HEK293 (cell line): Measurements from ENCODE around the gene CHMP4A.

Experiments
- CTCF ChIA-PET: fragments of 350-600 bp; formaldehyde crosslinking; extraction: SDS; loops from one replicate; lab custom pipeline; 2021; ENCODE audit warnings: antibody characterized with exemption; lab: Yijun Ruan, JAX
- POLR2A ChIA-PET: fragments of 300-600 bp; formaldehyde crosslinking; extraction: SDS; loops from one replicate; lab custom pipeline; 2020; ENCODE audit warnings: antibody characterized with exemption, inconsistent platforms; lab: Yijun Ruan, JAX
- H3K27ac ChIP-seq: fragments of 200-500 bp; sonication (Bioruptor generic); 2 replicates; pipeline ENCODE4 v1.5.1; 2014; ENCODE audit warnings: low read depth, low read length, control low read depth, inconsistent platforms; ENCODE audit errors: extremely low read depth
- H3K36me3 ChIP-seq, 2 experiments: fragments of 200-500 bp in 1 of 2; sonication (Bioruptor generic) in 1 of 2; 1 replicate in 1 of 2; 2 replicates in 1 of 2; pipeline ENCODE4 v1.5.1; 2014 to 2017; ENCODE audit warnings: inconsistent platforms in 2 of 2, low read length in 2 of 2; ENCODE audit not compliant: control insufficient read depth in 2 of 2, insufficient read depth in 1 of 2
- H3K4me1 ChIP-seq: fragments of 200-500 bp; sonication (Bioruptor generic); 2 replicates; pipeline ENCODE4 v1.5.1; 2014; ENCODE audit warnings: mild to moderate bottlenecking, low read length, inconsistent platforms; ENCODE audit not compliant: control insufficient read depth, insufficient read depth
- H3K4me3 ChIP-seq: 2 replicates; pipeline ENCODE4 v1.5.1; 2011; ENCODE audit warnings: low read depth, mild to moderate bottlenecking, control low read depth, low read length, moderate library complexity
- H3K9me3 ChIP-seq: fragments of 200-500 bp; sonication (Bioruptor generic); 2 replicates; pipeline ENCODE4 v1.5.1; 2014; ENCODE audit warnings: low read depth, low read length, inconsistent platforms; ENCODE audit not compliant: control insufficient read depth, insufficient read depth
- TRIM28 ChIP-seq: IDR thresholded peaks from 2 replicates; pipeline ENCODE4 v1.6.1; 2011; ENCODE audit warnings: low read length, control low read depth, borderline replicate concordance
- ZFP69B ChIP-seq: fragments of 450-650 bp; formaldehyde crosslinking; IDR thresholded peaks from 2 replicates; pipeline ENCODE4 v1.5.1; 2016; ENCODE audit warnings: missing biosample characterization, missing genetic modification characterization
- ZNF16 ChIP-seq: fragments of 450-650 bp; formaldehyde crosslinking; IDR thresholded peaks from 2 replicates; pipeline ENCODE4 v1.5.1; 2016; ENCODE audit warnings: low read depth, missing biosample characterization, missing genetic modification characterization
- ZNF350 ChIP-seq: fragments of 450-650 bp; formaldehyde crosslinking; IDR thresholded peaks from 2 replicates; pipeline ENCODE4 v1.5.0; 2017; ENCODE audit warnings: missing biosample characterization, mild to moderate bottlenecking, missing genetic modification characterization
- ZNF398 ChIP-seq: fragments of 450-650 bp; formaldehyde crosslinking; IDR thresholded peaks from 2 replicates; pipeline ENCODE4 v1.5.1; 2017; ENCODE audit warnings: missing biosample characterization, missing genetic modification characterization
- ZNF610 ChIP-seq: fragments of 450-650 bp; formaldehyde crosslinking; IDR thresholded peaks from 2 replicates; pipeline ENCODE4 v1.5.1; 2016; ENCODE audit warnings: missing biosample characterization, missing genetic modification characterization, borderline replicate concordance
- ZNF624 ChIP-seq: fragments of 450-650 bp; formaldehyde crosslinking; IDR thresholded peaks from 2 replicates; pipeline ENCODE4 v1.5.1; 2017; ENCODE audit warnings: missing biosample characterization, missing genetic modification characterization
- TF ChIP-seq, protein P1 (sequence below): fragments of 450-650 bp; formaldehyde crosslinking; IDR thresholded peaks from 2 replicates; pipeline ENCODE4 v1.5.1; 2016; ENCODE audit warnings: missing biosample characterization, missing genetic modification characterization
- TF ChIP-seq, protein P2 (sequence below): fragments of 450-650 bp; formaldehyde crosslinking; IDR thresholded peaks from 2 replicates; pipeline ENCODE4 v1.5.1; 2016; ENCODE audit warnings: missing biosample characterization, missing genetic modification characterization
- TF ChIP-seq, protein P3 (sequence below): fragments of 450-650 bp; formaldehyde crosslinking; IDR thresholded peaks from 2 replicates; pipeline ENCODE4 v1.5.1; 2016; ENCODE audit warnings: missing biosample characterization, missing genetic modification characterization, borderline replicate concordance
- TF ChIP-seq, protein P4 (sequence below): fragments of 450-650 bp; formaldehyde crosslinking; IDR thresholded peaks from 2 replicates; pipeline ENCODE4 v1.5.1; 2016; ENCODE audit warnings: missing biosample characterization, missing genetic modification characterization
- TF ChIP-seq, protein P5 (sequence below): fragments of 450-650 bp; formaldehyde crosslinking; IDR thresholded peaks from 2 replicates; pipeline ENCODE4 v1.5.1; 2016; ENCODE audit warnings: missing biosample characterization, missing genetic modification characterization

The CHMP4A gene

GRCh38 chr14:24253936-24254335 is 40.6 kb upstream of the CHMP4A start:
- no peak for TF ChIP-seq ZNF610 (tag by site-specific recombination)
- TF ChIP-seq ZNF350 (tag by site-specific recombination), result no peak
- TF ChIP-seq, protein P1, sequence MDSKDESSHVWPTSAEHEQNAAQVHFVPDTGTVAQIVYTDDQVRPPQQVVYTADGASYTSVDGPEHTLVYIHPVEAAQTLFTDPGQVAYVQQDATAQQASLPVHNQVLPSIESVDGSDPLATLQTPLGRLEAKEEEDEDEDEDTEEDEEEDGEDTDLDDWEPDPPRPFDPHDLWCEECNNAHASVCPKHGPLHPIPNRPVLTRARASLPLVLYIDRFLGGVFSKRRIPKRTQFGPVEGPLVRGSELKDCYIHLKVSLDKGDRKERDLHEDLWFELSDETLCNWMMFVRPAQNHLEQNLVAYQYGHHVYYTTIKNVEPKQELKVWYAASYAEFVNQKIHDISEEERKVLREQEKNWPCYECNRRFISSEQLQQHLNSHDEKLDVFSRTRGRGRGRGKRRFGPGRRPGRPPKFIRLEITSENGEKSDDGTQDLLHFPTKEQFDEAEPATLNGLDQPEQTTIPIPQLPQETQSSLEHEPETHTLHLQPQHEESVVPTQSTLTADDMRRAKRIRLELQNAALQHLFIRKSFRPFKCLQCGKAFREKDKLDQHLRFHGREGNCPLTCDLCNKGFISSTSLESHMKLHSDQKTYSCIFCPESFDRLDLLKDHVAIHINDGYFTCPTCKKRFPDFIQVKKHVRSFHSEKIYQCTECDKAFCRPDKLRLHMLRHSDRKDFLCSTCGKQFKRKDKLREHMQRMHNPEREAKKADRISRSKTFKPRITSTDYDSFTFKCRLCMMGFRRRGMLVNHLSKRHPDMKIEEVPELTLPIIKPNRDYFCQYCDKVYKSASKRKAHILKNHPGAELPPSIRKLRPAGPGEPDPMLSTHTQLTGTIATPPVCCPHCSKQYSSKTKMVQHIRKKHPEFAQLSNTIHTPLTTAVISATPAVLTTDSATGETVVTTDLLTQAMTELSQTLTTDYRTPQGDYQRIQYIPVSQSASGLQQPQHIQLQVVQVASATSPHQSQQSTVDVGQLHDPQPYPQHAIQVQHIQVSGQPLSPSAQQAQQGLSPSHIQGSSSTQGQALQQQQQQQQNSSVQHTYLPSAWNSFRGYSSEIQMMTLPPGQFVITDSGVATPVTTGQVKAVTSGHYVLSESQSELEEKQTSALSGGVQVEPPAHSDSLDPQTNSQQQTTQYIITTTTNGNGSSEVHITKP (tag by site-specific recombination), result no peak
- no peak for TF ChIP-seq TRIM28
- TF ChIP-seq ZNF398 (tag by site-specific recombination), result no peak
- no peak for TF ChIP-seq ZFP69B
- TF ChIP-seq, protein P2, sequence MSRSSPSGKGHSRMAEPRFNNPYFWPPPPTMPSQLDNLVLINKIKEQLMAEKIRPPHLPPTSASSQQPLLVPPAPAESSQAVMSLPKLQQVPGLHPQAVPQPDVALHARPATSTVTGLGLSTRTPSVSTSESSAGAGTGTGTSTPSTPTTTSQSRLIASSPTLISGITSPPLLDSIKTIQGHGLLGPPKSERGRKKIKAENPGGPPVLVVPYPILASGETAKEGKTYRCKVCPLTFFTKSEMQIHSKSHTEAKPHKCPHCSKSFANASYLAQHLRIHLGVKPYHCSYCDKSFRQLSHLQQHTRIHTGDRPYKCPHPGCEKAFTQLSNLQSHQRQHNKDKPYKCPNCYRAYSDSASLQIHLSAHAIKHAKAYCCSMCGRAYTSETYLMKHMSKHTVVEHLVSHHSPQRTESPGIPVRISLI (tag by site-specific recombination), result no peak
- no peak for TF ChIP-seq ZNF624
- TF ChIP-seq, protein P3, sequence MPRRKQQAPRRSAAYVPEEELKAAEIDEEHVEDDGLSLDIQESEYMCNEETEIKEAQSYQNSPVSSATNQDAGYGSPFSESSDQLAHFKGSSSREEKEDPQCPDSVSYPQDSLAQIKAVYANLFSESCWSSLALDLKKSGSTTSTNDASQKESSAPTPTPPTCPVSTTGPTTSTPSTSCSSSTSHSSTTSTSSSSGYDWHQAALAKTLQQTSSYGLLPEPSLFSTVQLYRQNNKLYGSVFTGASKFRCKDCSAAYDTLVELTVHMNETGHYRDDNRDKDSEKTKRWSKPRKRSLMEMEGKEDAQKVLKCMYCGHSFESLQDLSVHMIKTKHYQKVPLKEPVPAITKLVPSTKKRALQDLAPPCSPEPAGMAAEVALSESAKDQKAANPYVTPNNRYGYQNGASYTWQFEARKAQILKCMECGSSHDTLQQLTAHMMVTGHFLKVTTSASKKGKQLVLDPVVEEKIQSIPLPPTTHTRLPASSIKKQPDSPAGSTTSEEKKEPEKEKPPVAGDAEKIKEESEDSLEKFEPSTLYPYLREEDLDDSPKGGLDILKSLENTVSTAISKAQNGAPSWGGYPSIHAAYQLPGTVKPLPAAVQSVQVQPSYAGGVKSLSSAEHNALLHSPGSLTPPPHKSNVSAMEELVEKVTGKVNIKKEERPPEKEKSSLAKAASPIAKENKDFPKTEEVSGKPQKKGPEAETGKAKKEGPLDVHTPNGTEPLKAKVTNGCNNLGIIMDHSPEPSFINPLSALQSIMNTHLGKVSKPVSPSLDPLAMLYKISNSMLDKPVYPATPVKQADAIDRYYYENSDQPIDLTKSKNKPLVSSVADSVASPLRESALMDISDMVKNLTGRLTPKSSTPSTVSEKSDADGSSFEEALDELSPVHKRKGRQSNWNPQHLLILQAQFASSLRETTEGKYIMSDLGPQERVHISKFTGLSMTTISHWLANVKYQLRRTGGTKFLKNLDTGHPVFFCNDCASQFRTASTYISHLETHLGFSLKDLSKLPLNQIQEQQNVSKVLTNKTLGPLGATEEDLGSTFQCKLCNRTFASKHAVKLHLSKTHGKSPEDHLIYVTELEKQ (tag by site-specific recombination), result no peak
- TF ChIP-seq ZNF16 (tag by site-specific recombination), result no peak
- TF ChIP-seq, protein P4, sequence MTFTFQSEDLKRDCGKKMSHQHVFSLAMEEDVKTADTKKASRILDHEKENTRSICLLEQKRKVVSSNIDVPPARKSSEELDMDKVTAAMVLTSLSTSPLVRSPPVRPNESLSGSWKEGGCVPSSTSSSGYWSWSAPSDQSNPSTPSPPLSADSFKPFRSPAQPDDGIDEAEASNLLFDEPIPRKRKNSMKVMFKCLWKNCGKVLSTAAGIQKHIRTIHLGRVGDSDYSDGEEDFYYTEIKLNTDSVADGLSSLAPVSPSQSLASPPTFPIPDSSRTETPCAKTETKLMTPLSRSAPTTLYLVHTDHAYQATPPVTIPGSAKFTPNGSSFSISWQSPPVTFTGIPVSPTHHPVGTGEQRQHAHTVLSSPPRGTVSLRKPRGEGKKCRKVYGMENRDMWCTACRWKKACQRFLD (tag by site-specific recombination), result no peak
- TF ChIP-seq, protein P5, sequence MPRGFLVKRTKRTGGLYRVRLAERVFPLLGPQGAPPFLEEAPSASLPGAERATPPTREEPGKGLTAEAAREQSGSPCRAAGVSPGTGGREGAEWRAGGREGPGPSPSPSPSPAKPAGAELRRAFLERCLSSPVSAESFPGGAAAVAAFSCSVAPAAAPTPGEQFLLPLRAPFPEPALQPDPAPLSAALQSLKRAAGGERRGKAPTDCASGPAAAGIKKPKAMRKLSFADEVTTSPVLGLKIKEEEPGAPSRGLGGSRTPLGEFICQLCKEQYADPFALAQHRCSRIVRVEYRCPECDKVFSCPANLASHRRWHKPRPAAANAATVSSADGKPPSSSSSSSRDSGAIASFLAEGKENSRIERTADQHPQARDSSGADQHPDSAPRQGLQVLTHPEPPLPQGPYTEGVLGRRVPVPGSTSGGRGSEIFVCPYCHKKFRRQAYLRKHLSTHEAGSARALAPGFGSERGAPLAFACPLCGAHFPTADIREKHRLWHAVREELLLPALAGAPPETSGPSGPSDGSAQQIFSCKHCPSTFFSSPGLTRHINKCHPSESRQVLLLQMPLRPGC (tag by site-specific recombination), result no peak
- no peaks in the 10 kb centered on the region for H3K4me1 ChIP-seq
- no peak overlapping the region for H3K4me3 ChIP-seq
- ChIA-PET CTCF (interaction anchor here (0.6 to 4.6 kb wide), 2 partner anchors 11 to 36 kb away, joined by 3 to 22 read pairs; partner anchors contain the start of gene TINF2), POLR2A (interaction anchor here (2.2 kb wide), 1 partner anchor 17 kb away, joined by 6 read pairs; the partner anchor contains the start of gene RABGGTA)
- no peaks in the 10 kb centered on the region for H3K9me3 ChIP-seq
- H3K27ac ChIP-seq, result no peak overlapping the region
- peaks cover 0 to 15% of the 10 kb centered on the region in 2 experiments; a peak in 2 of 3 replicates for H3K36me3 ChIP-seq
